H9 (cell line): ENCODE results near the gene WDR83. TPM values are rescaled to one million over a fixed set of nuclear protein-coding genes. Genes with fewer than 3 reads are reported as not detected.
A peak's percentile ranks its signal among the peaks of the same experiment; 100 is the strongest.

Experiments
- DNase-seq: peaks from one replicate; pipeline ENCODE4 v3.0.0-alpha.2; 2017
- H2AFZ ChIP-seq: one replicate; pipeline ENCODE4 v1.6.1; 2013; ENCODE audit warnings: mild to moderate bottlenecking, low read length, control low read depth, moderate library complexity
- H2AK5ac ChIP-seq: 2 replicates; pipeline ENCODE4 v1.6.1; 2013; ENCODE audit warnings: low read length, control low read depth, mixed read lengths; ENCODE audit not compliant: insufficient read length
- H2BK120ac ChIP-seq: one replicate; pipeline ENCODE4 v1.6.1; 2013; ENCODE audit warnings: low read depth, mild to moderate bottlenecking, low read length, control low read depth, inconsistent platforms; ENCODE audit not compliant: poor library complexity, severe bottlenecking
- H2BK12ac ChIP-seq: 2 replicates; pipeline ENCODE4 v1.6.1; 2013; ENCODE audit warnings: low read length, control low read depth, mixed read lengths, low read depth; ENCODE audit not compliant: insufficient read length
- H2BK15ac ChIP-seq: 2 replicates; pipeline ENCODE4 v1.6.1; 2013; ENCODE audit warnings: low read depth, low read length, control low read depth
- H2BK20ac ChIP-seq: one replicate; pipeline ENCODE4 v1.6.1; 2013; ENCODE audit warnings: low read depth, mild to moderate bottlenecking, low read length, control low read depth, inconsistent platforms; ENCODE audit not compliant: poor library complexity, severe bottlenecking
- H2BK5ac ChIP-seq: 2 replicates; pipeline ENCODE4 v1.6.1; 2013; ENCODE audit warnings: low read length, control low read depth, mixed read lengths; ENCODE audit not compliant: insufficient read length
- H3K14ac ChIP-seq: 2 replicates; pipeline ENCODE4 v1.6.1; 2013; ENCODE audit warnings: low read length, control low read depth; ENCODE audit not compliant: insufficient read depth
- H3K18ac ChIP-seq: 2 replicates; pipeline ENCODE4 v1.6.1; 2013; ENCODE audit warnings: low read depth, mild to moderate bottlenecking, mixed read lengths, low read length, control low read depth; ENCODE audit not compliant: insufficient read length
- H3K23ac ChIP-seq: 2 replicates; pipeline ENCODE4 v1.6.1; 2013; ENCODE audit warnings: low read length, control low read depth, mixed read lengths, low read depth; ENCODE audit not compliant: insufficient read length
- H3K23me2 ChIP-seq: 2 replicates; pipeline ENCODE4 v1.6.1; 2013; ENCODE audit warnings: low read depth, mild to moderate bottlenecking, mixed read lengths, low read length, control low read depth; ENCODE audit not compliant: insufficient read length, poor library complexity, severe bottlenecking
- H3K27ac ChIP-seq: 2 replicates; pipeline ENCODE4 v1.5.1; 2013; ENCODE audit warnings: low read length, control low read depth, mixed read lengths, low read depth; ENCODE audit not compliant: insufficient read length
- H3K27me3 ChIP-seq: 2 replicates; pipeline ENCODE4 v1.6.1; 2013; ENCODE audit warnings: low read length, control low read depth, inconsistent platforms; ENCODE audit not compliant: insufficient read depth
- H3K4ac ChIP-seq: 2 replicates; pipeline ENCODE4 v1.6.1; 2013; ENCODE audit warnings: low read depth, mild to moderate bottlenecking, control low read depth, inconsistent platforms, low read length, moderate library complexity
- H3K4me1 ChIP-seq: 2 replicates; pipeline ENCODE4 v1.6.1; 2013; ENCODE audit warnings: low read length, control low read depth, inconsistent platforms; ENCODE audit not compliant: insufficient read depth
- H3K4me2 ChIP-seq: 2 replicates; pipeline ENCODE4 v1.6.1; 2013; ENCODE audit warnings: low read length, control low read depth, mixed read lengths; ENCODE audit not compliant: insufficient read length, insufficient read depth
- H3K56ac ChIP-seq: 2 replicates; pipeline ENCODE4 v1.6.1; 2013; ENCODE audit warnings: low read depth, mild to moderate bottlenecking, mixed read lengths, low read length, control low read depth; ENCODE audit not compliant: insufficient read length
- H3K79me1 ChIP-seq: 2 replicates; pipeline ENCODE4 v1.6.1; 2013; ENCODE audit warnings: low read depth, mild to moderate bottlenecking, moderate library complexity, low read length, control low read depth, inconsistent platforms; ENCODE audit not compliant: insufficient read depth, poor library complexity, severe bottlenecking
- H3K79me2 ChIP-seq: 2 replicates; pipeline ENCODE4 v1.6.1; 2013; ENCODE audit warnings: low read length, control low read depth, inconsistent platforms; ENCODE audit not compliant: insufficient read depth
- H3K9ac ChIP-seq: 2 replicates; pipeline ENCODE4 v1.6.1; 2013; ENCODE audit warnings: low read length, control low read depth, mixed read lengths; ENCODE audit not compliant: insufficient read length; ENCODE audit errors: extremely low read depth
- H3K9me3 ChIP-seq: one replicate; pipeline ENCODE4 v1.6.1; 2013; ENCODE audit warnings: low read depth, low read length, inconsistent platforms; ENCODE audit not compliant: control insufficient read depth
- H3T11ph ChIP-seq: one replicate; pipeline ENCODE4 v1.6.1; 2013; ENCODE audit warnings: mild to moderate bottlenecking, low read length, control low read depth, inconsistent platforms
- H4K20me1 ChIP-seq: one replicate; pipeline ENCODE4 v1.6.1; 2013; ENCODE audit not compliant: control insufficient read depth, insufficient read length, insufficient read depth
- H4K5ac ChIP-seq: 2 replicates; pipeline ENCODE4 v1.6.1; 2013; ENCODE audit warnings: low read depth, mild to moderate bottlenecking, mixed read lengths, low read length, control low read depth; ENCODE audit not compliant: insufficient read length
- H4K8ac ChIP-seq: replicated peaks from 2 replicates; pipeline ENCODE4 v1.6.1; 2013; ENCODE audit warnings: low read length, control low read depth, mixed read lengths, low read depth; ENCODE audit not compliant: insufficient read length
- H4K91ac ChIP-seq: 2 replicates; pipeline ENCODE4 v1.6.1; 2013; ENCODE audit warnings: low read depth, mild to moderate bottlenecking, moderate library complexity, mixed read lengths, low read length, control low read depth; ENCODE audit not compliant: insufficient read length
- H3K27ac Mint-ChIP-seq, 3 experiments: 2 replicates in 2 of 3; 3 replicates in 1 of 3; pipeline ENCODE4 v1.8.0; 2020 to 2021; ENCODE audit warnings: mixed read lengths in 3 of 3, mild to moderate bottlenecking in 1 of 3, moderate library complexity in 1 of 3
- H3K27me3 Mint-ChIP-seq: 2 replicates; pipeline ENCODE4 v1.8.0; 2021; ENCODE audit warnings: low read depth, mild to moderate bottlenecking, moderate library complexity, mixed read lengths
- H3K36me3 Mint-ChIP-seq, 3 experiments: 2 replicates in 2 of 3; 3 replicates in 1 of 3; pipeline ENCODE4 v1.8.0; 2020 to 2021; ENCODE audit warnings: low read depth in 3 of 3, mixed read lengths in 3 of 3; ENCODE audit not compliant: insufficient read depth in 1 of 3
- H3K4me1 Mint-ChIP-seq, 2 experiments: 2 replicates each; pipeline ENCODE4 v1.8.0; 2020; ENCODE audit warnings: mixed read lengths in 2 of 2
- H3K4me3 Mint-ChIP-seq, 2 experiments: 2 replicates in 1 of 2; 3 replicates in 1 of 2; pipeline ENCODE4 v1.8.0; 2020 to 2021; ENCODE audit warnings: mild to moderate bottlenecking in 2 of 2, mixed read lengths in 2 of 2, moderate library complexity in 1 of 2
- H3K9me3 Mint-ChIP-seq, 2 experiments: 2 replicates in 1 of 2; 3 replicates in 1 of 2; pipeline ENCODE4 v1.8.0; 2020; ENCODE audit warnings: mild to moderate bottlenecking in 2 of 2, mixed read lengths in 2 of 2, moderate library complexity in 1 of 2
- CTCF ChIP-seq: fragments of 200-600 bp; sonication (generic); conservative IDR thresholded peaks from 3 replicates; pipeline ENCODE4 v1.8.0; 2021; ENCODE audit warnings: antibody characterized with exemption, mild to moderate bottlenecking
- WGBS: extraction: QIAGEN DNeasy Blood & Tissue Kit; methylation state at CpG from one replicate; pipeline ENCODE4 v1.1.7; 2013; ENCODE audit warnings: missing lambda C conversion rate, low lambda C conversion rate, mixed read lengths; ENCODE audit not compliant: insufficient read length; ENCODE audit errors: extremely low coverage; 5-methylcytosine and 5-hydroxymethylcytosine counted together
- total RNA-seq: library from RNA; stranded (reverse); gene quantifications from 2 replicates; pipeline ENCODE4 v1.2.1, GENCODE V29; 2021

Gene WDR83
- total RNA-seq, 1 experiment from 2014 or later = 21.0 TPM

GRCh38 chr19:12720296-12720695 lies 53.7 kb downstream of the WDR83 start:
- Histone ChIP-seq H3K18ac (no peak overlapping the region), H2AFZ (no peak overlapping the region), H2BK12ac (no peak overlapping the region), H3K4me2 (peak overlapping the region; percentile 19), H3T11ph (no peak overlapping the region), H2BK120ac (no peak overlapping the region), H4K91ac (no peak overlapping the region), H3K9ac (no peak overlapping the region), H2BK20ac (no peak overlapping the region), H2BK5ac (no peak overlapping the region), H4K20me1 (no peaks in the 10 kb centered on the region), H4K8ac (no peak overlapping the region), H3K79me1 (peaks cover 10% of the 10 kb centered on the region), H3K4ac (no peak overlapping the region), H3K27me3 (no peaks in the 10 kb centered on the region), H4K5ac (no peak overlapping the region), H3K23me2 (peaks cover 22% of the 10 kb centered on the region), H3K56ac (no peak overlapping the region), H3K14ac (no peak overlapping the region), H3K27ac (no peak overlapping the region), H3K4me1 (no peaks in the 10 kb centered on the region), H3K79me2 (peaks cover 26% of the 10 kb centered on the region; the same call in 1 of the 2 replicates), H3K9me3 (no peaks in the 10 kb centered on the region), H2BK15ac (no peak overlapping the region), H3K23ac (no peak overlapping the region), H2AK5ac (no peak overlapping the region)
- TF ChIP-seq CTCF = no peak
- DNase-seq = no peak
- peaks cover 40 to 54% (median 41%) of the 10 kb centered on the region in 3 experiments; a peak in 6 of 7 replicates for H3K36me3 Mint-ChIP-seq
- H3K27ac Mint-ChIP-seq = peak overlapping the region in 1 of 3 experiments; percentile 76; a peak in 3 of 7 replicates
- H3K4me3 Mint-ChIP-seq = peak overlapping the region; percentile 75 to 97
- H3K4me1 Mint-ChIP-seq = peaks cover 15 to 18% of the 10 kb centered on the region in 2 experiments
- H3K27me3 Mint-ChIP-seq = no peaks in the 10 kb centered on the region
- H3K9me3 Mint-ChIP-seq = no peaks in the 10 kb centered on the region
- no CpG with 5 or more reads among the region's 10 CpGs for WGBS
